ENCODE measurements around the gene AQP1.

AQP1 gene

GRCh38 chr7:30907527-30908267 is 4.0 kb upstream of the AQP1 start:
- no peak for DNase-seq

GRCh38 chr7:30908681-30909080 is 3.0 kb upstream of the AQP1 start:
- no peak for DNase-seq

- DNase-seq = no peak
Measured at GRCh38 chr7:30909431-30909830, 2.2 kb upstream of the AQP1 start.

GRCh38 chr7:30910411-30911073 is 1.1 kb upstream of the AQP1 start:
- DNase-seq = no peak

GRCh38 chr7:30911133-30911532 is 520 bp upstream of the AQP1 start:
- DNase-seq = no peak

GRCh38 chr7:30912021-30912730 is 523 bp downstream of the AQP1 start:
- no peak for DNase-seq

- DNase-seq = no peak
Measured at GRCh38 chr7:30912731-30912985, 1.0 kb downstream of the AQP1 start.

- DNase-seq = peak; percentile 75
Measured at GRCh38 chr7:30912986-30913811, 1.5 kb downstream of the AQP1 start.

GRCh38 chr7:30913821-30914515 is 2.3 kb downstream of the AQP1 start:
- no peak for DNase-seq

- DNase-seq = no peak
Measured at GRCh38 chr7:30914596-30914995, 2.9 kb downstream of the AQP1 start.

GRCh38 chr7:30915005-30915601 is 3.5 kb downstream of the AQP1 start:
- no peak for DNase-seq

GRCh38 chr7:30915751-30916150 is 4.1 kb downstream of the AQP1 start:
- DNase-seq = no peak

GRCh38 chr7:30916255-30916654 is 4.6 kb downstream of the AQP1 start:
- DNase-seq = no peak

- DNase-seq = no peak
Measured at GRCh38 chr7:30916767-30917166, 5.1 kb downstream of the AQP1 start.

- DNase-seq = no peak
Measured at GRCh38 chr7:30917216-30917893, 5.7 kb downstream of the AQP1 start.

GRCh38 chr7:30918676-30919075 is 7.0 kb downstream of the AQP1 start:
- peak; percentile 15 for DNase-seq

- peak; percentile 21 for DNase-seq
Measured at GRCh38 chr7:30920021-30920583, 8.4 kb downstream of the AQP1 start.

GRCh38 chr7:30920584-30921539 is 9.2 kb downstream of the AQP1 start:
- peak; percentile 74 for DNase-seq

GRCh38 chr7:30921540-30922401 is 10.1 kb downstream of the AQP1 start:
- DNase-seq = peak; percentile 16
